Measurements from ENCODE around the gene CXCL13.

- TF ChIP-seq FOXK2 (IDR thresholded peaks at IDR 0.05) (no peak), NFRKB (IDR thresholded peaks at IDR 0.05) (no peak), FOXA1 (IDR thresholded peaks at IDR 0.05) (no peak), ELF4 (IDR thresholded peaks at IDR 0.05) (no peak), TARDBP (IDR thresholded peaks at IDR 0.05) (no peak), FOXM1 (IDR thresholded peaks at IDR 0.05; ENCODE audit: borderline replicate concordance) (no peak), SP1 (IDR thresholded peaks at IDR 0.05) (no peak), LEF1 (IDR thresholded peaks at IDR 0.05; ENCODE audit: borderline replicate concordance) (no peak)
Measured at GRCh38 chr4:77629885-77630284, 24.3 kb downstream of the CXCL13 start.

All from HEK293T (cell line).